ENCODE measurements around the gene PFKP.

PFKP gene

DNA sequence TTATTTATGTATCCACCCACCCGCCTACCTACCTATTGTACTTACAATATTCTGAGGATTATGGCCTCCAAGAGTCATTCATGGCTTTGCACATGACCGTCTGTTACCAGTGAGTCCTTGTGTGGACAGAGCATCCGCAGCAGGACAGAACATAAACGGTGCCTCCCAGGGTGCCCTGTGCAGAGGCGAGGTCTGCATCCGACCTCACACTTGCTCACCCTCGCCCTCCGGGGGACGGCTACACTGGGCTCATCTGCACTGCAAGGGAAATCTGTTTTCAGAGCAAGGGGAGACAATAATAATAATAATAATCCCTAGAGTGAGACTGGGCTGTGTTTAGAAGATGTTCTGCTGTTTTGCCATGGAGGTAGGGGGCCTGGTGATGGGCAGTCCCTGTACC is 29.8 kb downstream of the PFKP start:
- H3K27ac ChIP-seq (ENCODE audit: low read depth, low read length): no peak overlapping the region
- no peak overlapping the region for H2AK5ac ChIP-seq (ENCODE audit: low read length)
- H3K4me2 ChIP-seq (ENCODE audit: low read length): no peak overlapping the region
- H3K36me3 ChIP-seq (ENCODE audit: control insufficient read depth, insufficient read depth, low read length): peaks cover 2% of the 10 kb centered on the region
- no peak overlapping the region for H3K9ac ChIP-seq (ENCODE audit: low read length)
- peaks cover 15% of the 10 kb centered on the region for H3K79me1 ChIP-seq (ENCODE audit: low read length)
- no peak overlapping the region for H3K23ac ChIP-seq (ENCODE audit: low read length)
- no peak overlapping the region for H2BK120ac ChIP-seq (ENCODE audit: low read depth, low read length)
- peaks cover 12% of the 10 kb centered on the region for H3K79me2 ChIP-seq (ENCODE audit: control insufficient read depth, insufficient read depth, low read length)
- H3K4me1 ChIP-seq (ENCODE audit: control insufficient read depth, low read depth, low read length): peaks cover 18% of the 10 kb centered on the region
- no peak overlapping the region for H4K8ac ChIP-seq (ENCODE audit: low read depth, low read length)
- H3K56ac ChIP-seq (ENCODE audit: low read length): peak overlapping the region; percentile 35
- no peak for DNase-seq
- no peak overlapping the region for H3K4me3 ChIP-seq (ENCODE audit: low read length)
- no CpG with 5 or more reads among the region's 9 CpGs for WGBS (ENCODE audit: extremely low coverage, insufficient coverage, low lambda C conversion rate)
- H2BK5ac ChIP-seq (ENCODE audit: low read length): no peak overlapping the region
- no peak overlapping the region for H3K18ac ChIP-seq (ENCODE audit: low read length)
- H4K5ac ChIP-seq (ENCODE audit: low read length): no peak overlapping the region
- no peaks in the 10 kb centered on the region for H3K27me3 ChIP-seq (ENCODE audit: insufficient read depth, low read length, poor library complexity)
- no peak overlapping the region for H2BK15ac ChIP-seq (replicated peaks; ENCODE audit: low read depth)
- no peak overlapping the region for H3K4ac ChIP-seq (ENCODE audit: low read depth, low read length)

DNA sequence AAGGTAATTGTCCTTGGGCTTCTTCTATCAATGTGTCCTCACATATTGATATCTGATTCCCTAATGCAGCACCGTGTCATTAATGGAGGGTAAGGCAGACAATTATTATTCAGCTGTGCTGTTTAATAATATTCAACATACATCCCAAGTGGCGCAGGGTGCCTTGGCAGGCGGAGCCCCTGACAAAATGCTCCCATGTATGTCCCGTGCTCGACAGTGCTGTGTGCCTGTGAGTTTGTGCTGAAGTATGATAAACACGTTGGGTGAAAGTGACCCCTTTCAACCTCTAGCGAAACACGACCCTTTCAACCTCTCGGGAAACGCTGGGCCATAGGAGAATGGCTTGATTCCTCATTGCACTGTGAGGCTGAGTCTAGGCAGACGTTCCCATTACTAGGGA is 31.3 kb downstream of the PFKP start:
- Histone ChIP-seq H3K4me1 (ENCODE audit: control insufficient read depth, low read depth, low read length) (peaks cover 16% of the 10 kb centered on the region), H2AK5ac (ENCODE audit: low read length) (no peak overlapping the region), H3K18ac (ENCODE audit: low read length) (no peak overlapping the region), H3K27ac (ENCODE audit: low read depth, low read length) (no peak overlapping the region), H3K4me2 (ENCODE audit: low read length) (no peak overlapping the region), H4K8ac (ENCODE audit: low read depth, low read length) (no peak overlapping the region), H3K23ac (ENCODE audit: low read length) (no peak overlapping the region), H3K4me3 (ENCODE audit: low read length) (no peak overlapping the region), H2BK15ac (replicated peaks; ENCODE audit: low read depth) (no peak overlapping the region), H3K9ac (ENCODE audit: low read length) (no peak overlapping the region), H2BK5ac (ENCODE audit: low read length) (no peak overlapping the region), H2BK120ac (ENCODE audit: low read depth, low read length) (no peak overlapping the region), H3K4ac (ENCODE audit: low read depth, low read length) (no peak overlapping the region), H4K5ac (ENCODE audit: low read length) (no peak overlapping the region), H3K79me1 (ENCODE audit: low read length) (peaks cover 10% of the 10 kb centered on the region), H3K56ac (ENCODE audit: low read length) (no peak overlapping the region), H3K79me2 (ENCODE audit: control insufficient read depth, insufficient read depth, low read length) (peaks cover 9% of the 10 kb centered on the region), H3K27me3 (ENCODE audit: insufficient read depth, low read length, poor library complexity) (no peaks in the 10 kb centered on the region), H3K36me3 (ENCODE audit: control insufficient read depth, insufficient read depth, low read length) (peaks cover 2% of the 10 kb centered on the region)
- no peak for DNase-seq
- WGBS (ENCODE audit: extremely low coverage, insufficient coverage, low lambda C conversion rate): no CpG with 5 or more reads among the region's 11 CpGs

DNA sequence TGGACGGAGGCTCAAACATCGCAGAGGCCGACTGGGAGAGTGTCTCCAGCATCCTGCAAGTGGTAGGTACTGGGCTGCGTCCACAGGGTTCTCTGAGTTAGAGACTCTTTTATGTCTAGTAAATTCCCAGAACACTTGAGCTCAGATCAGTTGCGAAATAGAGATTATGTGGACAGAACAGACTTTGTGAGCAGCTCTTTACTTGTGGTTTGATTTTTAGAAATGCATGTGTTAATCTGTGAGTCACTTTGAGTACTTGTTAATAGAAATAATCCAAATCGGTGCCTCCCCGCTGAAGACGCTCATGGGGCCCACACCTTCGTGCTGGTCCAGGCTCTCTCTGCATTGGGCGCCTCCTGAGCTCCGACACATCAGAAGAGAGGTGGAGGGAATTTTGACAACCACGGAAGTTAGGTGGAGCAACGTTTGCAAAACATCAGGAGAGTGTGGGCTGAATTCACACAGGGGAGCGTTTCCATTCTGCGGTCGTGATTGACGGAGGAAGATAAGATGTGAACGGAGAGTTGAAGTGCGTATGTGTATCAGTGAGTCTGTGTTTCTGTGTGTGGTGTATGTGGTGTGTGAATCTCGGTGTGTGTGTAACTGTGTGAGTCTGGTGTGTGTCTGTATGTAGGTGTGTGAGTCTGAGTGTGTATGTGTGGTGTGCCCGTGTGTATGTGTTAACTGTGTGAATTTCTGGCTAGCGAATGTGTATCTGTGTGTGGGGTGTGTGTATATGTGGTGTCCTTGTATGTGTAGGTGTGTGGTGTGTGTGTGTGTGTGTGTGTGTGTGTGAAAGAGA is 32.1 kb downstream of the PFKP start:
- H2BK5ac ChIP-seq (ENCODE audit: low read length): no peak overlapping the region
- H2AK5ac ChIP-seq (ENCODE audit: low read length): no peak overlapping the region
- H3K4me2 ChIP-seq (ENCODE audit: low read length): no peak overlapping the region
- H2BK15ac ChIP-seq (replicated peaks; ENCODE audit: low read depth): no peak overlapping the region
- H3K56ac ChIP-seq (ENCODE audit: low read length): no peak overlapping the region
- H4K5ac ChIP-seq (ENCODE audit: low read length): no peak overlapping the region
- H3K36me3 ChIP-seq (ENCODE audit: control insufficient read depth, insufficient read depth, low read length): peaks cover 4% of the 10 kb centered on the region
- no peak overlapping the region for H3K27ac ChIP-seq (ENCODE audit: low read depth, low read length)
- no peak overlapping the region for H4K8ac ChIP-seq (ENCODE audit: low read depth, low read length)
- H3K9ac ChIP-seq (ENCODE audit: low read length): no peak overlapping the region
- no peak for DNase-seq
- no peaks in the 10 kb centered on the region for H3K27me3 ChIP-seq (ENCODE audit: insufficient read depth, low read length, poor library complexity)
- peaks cover 9% of the 10 kb centered on the region for H3K79me1 ChIP-seq (ENCODE audit: low read length)
- no peak overlapping the region for H3K4me3 ChIP-seq (ENCODE audit: low read length)
- peaks cover 10% of the 10 kb centered on the region for H3K4me1 ChIP-seq (ENCODE audit: control insufficient read depth, low read depth, low read length)
- H3K23ac ChIP-seq (ENCODE audit: low read length): no peak overlapping the region
- no CpG with 5 or more reads among the region's 22 CpGs for WGBS (ENCODE audit: extremely low coverage, insufficient coverage, low lambda C conversion rate)
- no peak overlapping the region for H3K18ac ChIP-seq (ENCODE audit: low read length)
- H3K4ac ChIP-seq (ENCODE audit: low read depth, low read length): no peak overlapping the region
- no peak overlapping the region for H2BK120ac ChIP-seq (ENCODE audit: low read depth, low read length)
- H3K79me2 ChIP-seq (ENCODE audit: control insufficient read depth, insufficient read depth, low read length): peaks cover 9% of the 10 kb centered on the region

DNA sequence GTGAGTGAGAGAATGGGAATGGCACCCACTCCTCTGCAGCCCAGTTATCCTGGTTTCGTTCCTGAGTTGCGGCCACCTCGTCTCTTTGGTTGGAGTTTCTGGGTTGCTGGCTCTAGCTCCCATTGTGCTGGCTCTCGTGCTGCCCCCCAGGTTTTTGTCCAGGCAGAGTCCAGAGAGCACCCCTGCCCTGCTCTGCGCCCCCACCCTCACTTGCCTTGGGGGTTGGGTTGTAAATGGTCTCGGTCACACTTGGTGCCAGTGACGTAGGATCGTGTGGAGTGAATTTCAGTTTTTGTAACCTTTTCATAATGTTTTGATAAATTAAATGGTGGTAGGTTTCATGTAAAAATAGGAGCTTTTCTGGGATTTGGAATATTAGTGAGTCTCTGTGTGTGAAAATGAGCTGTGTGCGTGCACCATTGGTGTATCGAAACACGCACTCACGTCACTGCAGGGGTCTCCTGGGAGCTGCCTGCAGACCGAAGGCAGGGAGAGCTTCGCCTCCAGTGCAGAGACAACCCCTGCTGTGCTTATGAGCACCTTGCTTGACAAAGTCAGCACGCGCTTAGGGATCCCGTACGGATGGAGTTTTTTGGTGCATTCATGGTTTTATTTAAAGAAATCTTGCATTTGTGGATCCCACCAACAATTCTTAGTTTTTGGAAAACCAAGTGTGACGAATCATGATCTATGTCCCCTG is 32.9 kb downstream of the PFKP start:
- Histone ChIP-seq H4K5ac (ENCODE audit: low read length) (no peak overlapping the region), H3K79me1 (ENCODE audit: low read length) (peaks cover 9% of the 10 kb centered on the region), H3K36me3 (ENCODE audit: control insufficient read depth, insufficient read depth, low read length) (peaks cover 9% of the 10 kb centered on the region), H2AK5ac (ENCODE audit: low read length) (no peak overlapping the region), H3K23ac (ENCODE audit: low read length) (no peak overlapping the region), H3K4me1 (ENCODE audit: control insufficient read depth, low read depth, low read length) (peaks cover 8% of the 10 kb centered on the region), H2BK120ac (ENCODE audit: low read depth, low read length) (no peak overlapping the region), H3K27ac (ENCODE audit: low read depth, low read length) (no peak overlapping the region), H2BK15ac (replicated peaks; ENCODE audit: low read depth) (no peak overlapping the region), H3K27me3 (ENCODE audit: insufficient read depth, low read length, poor library complexity) (no peaks in the 10 kb centered on the region), H3K9ac (ENCODE audit: low read length) (no peak overlapping the region), H4K8ac (ENCODE audit: low read depth, low read length) (no peak overlapping the region), H3K4me3 (ENCODE audit: low read length) (no peak overlapping the region), H3K79me2 (ENCODE audit: control insufficient read depth, insufficient read depth, low read length) (peaks cover 9% of the 10 kb centered on the region), H3K4ac (ENCODE audit: low read depth, low read length) (no peak overlapping the region), H3K4me2 (ENCODE audit: low read length) (no peak overlapping the region), H2BK5ac (ENCODE audit: low read length) (no peak overlapping the region), H3K18ac (ENCODE audit: low read length) (no peak overlapping the region), H3K56ac (ENCODE audit: low read length) (no peak overlapping the region)
- no CpG with 5 or more reads among the region's 19 CpGs for WGBS (ENCODE audit: extremely low coverage, insufficient coverage, low lambda C conversion rate)
- no peak for DNase-seq

DNA sequence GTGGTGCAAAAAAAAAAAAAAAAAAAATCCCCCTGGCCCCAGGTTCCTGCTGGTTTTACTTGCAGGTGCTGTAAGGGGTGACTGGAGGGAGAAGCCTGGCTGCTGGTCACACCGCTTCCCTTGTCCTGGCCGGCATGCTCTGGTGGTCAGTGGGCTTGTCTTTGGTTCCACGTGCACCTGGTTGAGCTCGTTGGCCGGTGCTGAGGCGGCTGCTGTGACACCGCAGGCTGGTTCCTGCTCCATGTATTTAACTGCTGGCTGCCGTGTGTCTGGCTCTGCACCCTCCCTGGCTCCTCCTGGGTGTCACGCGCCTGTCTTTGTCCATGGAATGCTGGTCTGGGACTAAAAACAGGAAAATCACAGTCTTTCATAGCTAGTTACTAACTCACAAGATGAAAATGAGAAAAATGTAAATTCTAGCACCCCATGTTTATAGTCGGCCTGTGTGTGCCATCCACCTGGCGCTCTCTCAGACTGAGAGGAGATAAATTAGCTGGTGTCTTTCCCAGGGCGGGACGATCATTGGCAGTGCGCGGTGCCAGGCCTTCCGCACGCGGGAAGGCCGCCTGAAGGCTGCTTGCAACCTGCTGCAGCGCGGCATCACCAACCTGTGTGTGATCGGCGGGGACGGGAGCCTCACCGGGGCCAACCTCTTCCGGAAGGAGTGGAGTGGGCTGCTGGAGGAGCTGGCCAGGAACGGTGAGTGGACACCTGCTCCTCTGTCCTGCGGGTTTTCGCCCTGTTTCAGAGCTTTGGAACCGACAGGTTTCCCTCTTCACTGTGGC is 33.7 kb downstream of the PFKP start:
- no peak for DNase-seq
- no peak overlapping the region for H3K18ac ChIP-seq (ENCODE audit: low read length)
- H3K27ac ChIP-seq (ENCODE audit: low read depth, low read length): no peak overlapping the region
- no peak overlapping the region for H3K4ac ChIP-seq (ENCODE audit: low read depth, low read length)
- no CpG with 5 or more reads among the region's 31 CpGs for WGBS (ENCODE audit: extremely low coverage, insufficient coverage, low lambda C conversion rate)
- no peak overlapping the region for H2AK5ac ChIP-seq (ENCODE audit: low read length)
- no peak overlapping the region for H3K23ac ChIP-seq (ENCODE audit: low read length)
- no peak overlapping the region for H3K4me2 ChIP-seq (ENCODE audit: low read length)
- H3K56ac ChIP-seq (ENCODE audit: low read length): no peak overlapping the region
- H3K79me2 ChIP-seq (ENCODE audit: control insufficient read depth, insufficient read depth, low read length): peaks cover 9% of the 10 kb centered on the region
- H4K5ac ChIP-seq (ENCODE audit: low read length): no peak overlapping the region
- H4K8ac ChIP-seq (ENCODE audit: low read depth, low read length): no peak overlapping the region
- peaks cover 11% of the 10 kb centered on the region for H3K36me3 ChIP-seq (ENCODE audit: control insufficient read depth, insufficient read depth, low read length)
- H3K4me1 ChIP-seq (ENCODE audit: control insufficient read depth, low read depth, low read length): peaks cover 3% of the 10 kb centered on the region
- H3K9ac ChIP-seq (ENCODE audit: low read length): no peak overlapping the region
- H2BK5ac ChIP-seq (ENCODE audit: low read length): no peak overlapping the region
- H3K4me3 ChIP-seq (ENCODE audit: low read length): no peak overlapping the region
- no peaks in the 10 kb centered on the region for H3K27me3 ChIP-seq (ENCODE audit: insufficient read depth, low read length, poor library complexity)
- no peak overlapping the region for H2BK15ac ChIP-seq (replicated peaks; ENCODE audit: low read depth)
- H2BK120ac ChIP-seq (ENCODE audit: low read depth, low read length): no peak overlapping the region
- H3K79me1 ChIP-seq (ENCODE audit: low read length): peaks cover 9% of the 10 kb centered on the region
